Astrocyte (in vitro differentiated cells and primary cell): ENCODE measurements around the gene FAM124B. TPM values are rescaled to one million over a fixed set of nuclear protein-coding genes. Genes with fewer than 3 reads are reported as not detected.
A peak's percentile ranks its signal among the peaks of the same experiment; 100 is the strongest.

ENCODE experiments used
- DNase-seq: peaks from one replicate; pipeline ENCODE4 v3.0.0-alpha.2; 2010; ENCODE audit warnings: low read depth
- FAIRE-seq: peaks from 2 replicates; lab custom pipeline; 2011; peaks lifted over from hg19 to GRCh38; lab: Jason Lieb, UNC
- H2AFZ ChIP-seq: 2 replicates; pipeline ENCODE4 v1.6.0; 2012; ENCODE audit warnings: low read depth, low read length, inconsistent platforms
- H3K27ac ChIP-seq: 2 replicates; pipeline ENCODE4 v1.5.1; 2011; ENCODE audit warnings: low read depth, low read length, inconsistent platforms
- H3K27me3 ChIP-seq: 2 replicates; pipeline ENCODE4 v1.6.0; 2011; ENCODE audit warnings: low read length, inconsistent platforms; ENCODE audit not compliant: insufficient read depth
- H3K36me3 ChIP-seq: 2 replicates; pipeline ENCODE4 v1.5.1; 2011; ENCODE audit warnings: low read length, inconsistent platforms; ENCODE audit not compliant: insufficient read depth
- H3K4me1 ChIP-seq: 2 replicates; pipeline ENCODE4 v1.5.1; 2011; ENCODE audit warnings: low read length, inconsistent platforms; ENCODE audit not compliant: insufficient read depth
- H3K4me2 ChIP-seq: 2 replicates; pipeline ENCODE4 v1.6.0; 2012; ENCODE audit warnings: low read length, inconsistent platforms
- H3K4me3 ChIP-seq: 2 replicates; pipeline ENCODE4 v1.5.1; 2011; ENCODE audit warnings: low read depth, mild to moderate bottlenecking, low read length, inconsistent platforms; ENCODE audit not compliant: insufficient read depth
- H3K79me2 ChIP-seq: 2 replicates; pipeline ENCODE4 v1.6.0; 2012; ENCODE audit warnings: mild to moderate bottlenecking, low read length, inconsistent platforms; ENCODE audit not compliant: insufficient read depth
- H3K9ac ChIP-seq: 2 replicates; pipeline ENCODE4 v1.6.0; 2012; ENCODE audit warnings: mild to moderate bottlenecking, low read length, inconsistent platforms
- H3K9me3 ChIP-seq: 2 replicates; pipeline ENCODE4 v1.5.1; 2012; ENCODE audit warnings: low read depth, mild to moderate bottlenecking, low read length, inconsistent platforms; ENCODE audit not compliant: insufficient read depth
- H4K20me1 ChIP-seq: 2 replicates; pipeline ENCODE4 v1.6.0; 2012; ENCODE audit warnings: low read length, inconsistent platforms; ENCODE audit not compliant: insufficient read depth
- H3K27ac Mint-ChIP-seq: one replicate; pipeline ENCODE4 v1.8.0; 2021; ENCODE audit warnings: mild to moderate bottlenecking, mixed read lengths; ENCODE audit not compliant: unreplicated experiment
- H3K27me3 Mint-ChIP-seq: one replicate; pipeline ENCODE4 v1.8.0; 2021; ENCODE audit warnings: low read depth, mixed read lengths; ENCODE audit not compliant: unreplicated experiment
- H3K36me3 Mint-ChIP-seq: one replicate; pipeline ENCODE4 v1.8.0; 2021; ENCODE audit warnings: low read depth, mixed read lengths; ENCODE audit not compliant: unreplicated experiment
- H3K4me1 Mint-ChIP-seq: one replicate; pipeline ENCODE4 v1.8.0; 2021; ENCODE audit warnings: low read depth, mixed read lengths; ENCODE audit not compliant: unreplicated experiment
- H3K4me3 Mint-ChIP-seq: one replicate; pipeline ENCODE4 v1.8.0; 2021; ENCODE audit warnings: mild to moderate bottlenecking, moderate library complexity, mixed read lengths; ENCODE audit not compliant: unreplicated experiment
- H3K9me3 Mint-ChIP-seq: one replicate; pipeline ENCODE4 v1.8.0; 2021; ENCODE audit warnings: mild to moderate bottlenecking, mixed read lengths; ENCODE audit not compliant: unreplicated experiment
- CTCF ChIP-seq: IDR thresholded peaks from 2 replicates; pipeline ENCODE4 v1.5.1; 2011; ENCODE audit warnings: low read depth, mild to moderate bottlenecking, inconsistent platforms, low read length, moderate library complexity; ENCODE audit not compliant: insufficient read depth
- EZH2 ChIP-seq: IDR thresholded peaks from 2 replicates; pipeline ENCODE4 v1.6.1; 2012; ENCODE audit warnings: mild to moderate bottlenecking, low read length, inconsistent platforms; ENCODE audit not compliant: insufficient read depth
- total RNA-seq: library from RNA; stranded (reverse); gene quantifications from 2 replicates; pipeline ENCODE4 v1.2.1, GENCODE V29; 2021

FAM124B gene
- total RNA-seq, 1 donor from 2014 or later: not detected

- H4K20me1 ChIP-seq: no peaks in the 10 kb centered on the region
- Mint-ChIP-seq H3K27ac (no peak overlapping the region), H3K9me3 (peaks cover 6% of the 10 kb centered on the region), H3K36me3 (no peaks in the 10 kb centered on the region), H3K27me3 (no peaks in the 10 kb centered on the region), H3K4me1 (peaks cover 3% of the 10 kb centered on the region), H3K4me3 (no peak overlapping the region)
- FAIRE-seq (no peak), DNase-seq (peak; percentile 15)
- no peaks in the 10 kb centered on the region for H3K9me3 ChIP-seq
- H3K4me2 ChIP-seq: no peak overlapping the region
- no peak overlapping the region for H3K9ac ChIP-seq
- H2AFZ ChIP-seq: no peak overlapping the region
- H3K36me3 ChIP-seq: no peaks in the 10 kb centered on the region
- H3K4me3 ChIP-seq: no peak overlapping the region
- no peaks in the 10 kb centered on the region for H3K27me3 ChIP-seq
- H3K27ac ChIP-seq: no peak overlapping the region
- no peaks in the 10 kb centered on the region for H3K79me2 ChIP-seq
- TF ChIP-seq CTCF (no peak), EZH2 (no peak)
- H3K4me1 ChIP-seq: no peaks in the 10 kb centered on the region
These were observed 58.7 kb downstream of the FAM124B start for GRCh38 chr2:224343226-224343625.

GRCh38 chr2:224335991-224336390 is 65.9 kb downstream of the FAM124B start:
- Histone ChIP-seq H3K4me2 (no peak overlapping the region), H4K20me1 (no peaks in the 10 kb centered on the region), H3K27me3 (no peaks in the 10 kb centered on the region), H3K9me3 (no peaks in the 10 kb centered on the region), H2AFZ (no peak overlapping the region), H3K4me1 (no peaks in the 10 kb centered on the region), H3K4me3 (no peak overlapping the region), H3K9ac (no peak overlapping the region), H3K36me3 (no peaks in the 10 kb centered on the region), H3K79me2 (no peaks in the 10 kb centered on the region), H3K27ac (no peak overlapping the region)
- Mint-ChIP-seq H3K27ac (no peak overlapping the region), H3K4me3 (no peak overlapping the region), H3K36me3 (no peaks in the 10 kb centered on the region), H3K9me3 (peaks cover 1% of the 10 kb centered on the region), H3K27me3 (peaks cover 3% of the 10 kb centered on the region), H3K4me1 (no peaks in the 10 kb centered on the region)
- DNase-seq (no peak), FAIRE-seq (no peak)
- TF ChIP-seq EZH2 (no peak), CTCF (no peak)

GRCh38 chr2:224334726-224335125 is 67.2 kb downstream of the FAM124B start:
- no peak overlapping the region for H3K4me3 Mint-ChIP-seq
- Histone ChIP-seq H3K36me3 (no peaks in the 10 kb centered on the region), H3K4me2 (no peak overlapping the region), H3K79me2 (no peaks in the 10 kb centered on the region), H3K27ac (no peak overlapping the region), H3K9ac (no peak overlapping the region), H3K9me3 (no peaks in the 10 kb centered on the region), H4K20me1 (no peaks in the 10 kb centered on the region), H2AFZ (no peak overlapping the region), H3K4me3 (no peak overlapping the region), H3K27me3 (no peaks in the 10 kb centered on the region), H3K4me1 (no peaks in the 10 kb centered on the region)
- TF ChIP-seq EZH2 (no peak), CTCF (no peak)
- no peaks in the 10 kb centered on the region for H3K36me3 Mint-ChIP-seq
- no peak overlapping the region for H3K27ac Mint-ChIP-seq
- no peaks in the 10 kb centered on the region for H3K4me1 Mint-ChIP-seq
- no peak for DNase-seq
- H3K27me3 Mint-ChIP-seq: peaks cover 3% of the 10 kb centered on the region
- no peak for FAIRE-seq
- H3K9me3 Mint-ChIP-seq: peaks cover 1% of the 10 kb centered on the region
